Measurements from ENCODE around the gene RTTN.

Gene RTTN

GRCh38 chr18:70089858-70090257 is 115.6 kb downstream of the RTTN start:
- TF ChIP-seq CTCF (IDR thresholded peaks at IDR 0.05; ENCODE audit: low read depth, low read length, missing control alignments) = no peak
- no peak overlapping the region for H3K4me3 ChIP-seq (replicated peaks; ENCODE audit: low read depth, low read length)
- DNase-seq (ENCODE audit: extremely low read depth, low read depth) = no peak

GRCh38 chr18:70086085-70086484 is 119.4 kb downstream of the RTTN start:
- TF ChIP-seq CTCF (IDR thresholded peaks at IDR 0.05; ENCODE audit: low read depth, low read length, missing control alignments) = no peak
- H3K4me3 ChIP-seq (replicated peaks; ENCODE audit: low read depth, low read length) = no peak overlapping the region
- DNase-seq (ENCODE audit: extremely low read depth, low read depth) = no peak

GRCh38 chr18:70085641-70086040 is 119.8 kb downstream of the RTTN start:
- TF ChIP-seq CTCF (IDR thresholded peaks at IDR 0.05; ENCODE audit: low read depth, low read length, missing control alignments) = no peak
- no peak for DNase-seq (ENCODE audit: extremely low read depth, low read depth)
- H3K4me3 ChIP-seq (replicated peaks; ENCODE audit: low read depth, low read length) = no peak overlapping the region

- DNase-seq (ENCODE audit: extremely low read depth, low read depth) = no peak
- no peak for TF ChIP-seq CTCF (IDR thresholded peaks at IDR 0.05; ENCODE audit: low read depth, low read length, missing control alignments)
- H3K4me3 ChIP-seq (replicated peaks; ENCODE audit: low read depth, low read length) = no peak overlapping the region
These were observed 123.1 kb downstream of the RTTN start for GRCh38 chr18:70082430-70082829.

- H3K4me3 ChIP-seq (replicated peaks; ENCODE audit: low read depth, low read length) = no peak overlapping the region
- no peak for DNase-seq (ENCODE audit: extremely low read depth, low read depth)
- TF ChIP-seq CTCF (IDR thresholded peaks at IDR 0.05; ENCODE audit: low read depth, low read length, missing control alignments) = no peak
These were observed 127.4 kb downstream of the RTTN start for GRCh38 chr18:70078106-70078505.

GRCh38 chr18:70075906-70076305 is 129.6 kb downstream of the RTTN start:
- TF ChIP-seq CTCF (IDR thresholded peaks at IDR 0.05; ENCODE audit: low read depth, low read length, missing control alignments) = no peak
- DNase-seq (ENCODE audit: extremely low read depth, low read depth) = no peak
- H3K4me3 ChIP-seq (replicated peaks; ENCODE audit: low read depth, low read length) = no peak overlapping the region

GRCh38 chr18:70074116-70074515 is 131.4 kb downstream of the RTTN start:
- no peak for TF ChIP-seq CTCF (IDR thresholded peaks at IDR 0.05; ENCODE audit: low read depth, low read length, missing control alignments)
- no peak overlapping the region for H3K4me3 ChIP-seq (replicated peaks; ENCODE audit: low read depth, low read length)
- DNase-seq (ENCODE audit: extremely low read depth, low read depth) = no peak
